Trophoblast cell (in vitro differentiated cells and primary cell): ENCODE data around the gene H2BK1.

ENCODE experiments used
- DNase-seq, 2 donors: peaks; one replicate each; pipeline ENCODE4 v3.0.0-alpha.2; 2016
- H2AFZ ChIP-seq: 2 replicates; pipeline ENCODE4 v1.6.1; 2013; ENCODE audit warnings: low read length, moderate library complexity, mild to moderate bottlenecking; ENCODE audit not compliant: insufficient read depth, poor library complexity
- H2AK5ac ChIP-seq: 2 replicates; pipeline ENCODE4 v1.6.1; 2013; ENCODE audit warnings: mild to moderate bottlenecking, low read length
- H2BK120ac ChIP-seq: 2 replicates; pipeline ENCODE4 v1.6.1; 2013; ENCODE audit warnings: low read length, mild to moderate bottlenecking, moderate library complexity; ENCODE audit not compliant: insufficient read depth, poor library complexity
- H2BK12ac ChIP-seq: 2 replicates; pipeline ENCODE4 v1.6.1; 2013; ENCODE audit warnings: mild to moderate bottlenecking, low read length, moderate library complexity
- H2BK5ac ChIP-seq: 2 replicates; pipeline ENCODE4 v1.6.1; 2013; ENCODE audit warnings: low read length, low read depth, moderate library complexity, mild to moderate bottlenecking; ENCODE audit not compliant: poor library complexity
- H3K14ac ChIP-seq: 2 replicates; pipeline ENCODE4 v1.6.1; 2013; ENCODE audit warnings: mild to moderate bottlenecking, low read length
- H3K18ac ChIP-seq: 2 replicates; pipeline ENCODE4 v1.6.1; 2013; ENCODE audit warnings: mild to moderate bottlenecking, low read length
- H3K23ac ChIP-seq: 2 replicates; pipeline ENCODE4 v1.6.1; 2013; ENCODE audit warnings: low read length
- H3K27ac ChIP-seq: 2 replicates; pipeline ENCODE4 v1.5.1; 2013; ENCODE audit warnings: low read depth, mild to moderate bottlenecking, inconsistent platforms, low read length, moderate library complexity
- H3K27me3 ChIP-seq: 2 replicates; pipeline ENCODE4 v1.6.1; 2013; ENCODE audit warnings: inconsistent platforms, mild to moderate bottlenecking, low read length, moderate library complexity; ENCODE audit not compliant: insufficient read depth
- H3K36me3 ChIP-seq, 2 experiments: 1 replicate in 1 of 2; 2 replicates in 1 of 2; pipeline ENCODE4 v1.6.1; 2013; ENCODE audit warnings: low read length in 2 of 2, mild to moderate bottlenecking in 2 of 2, moderate library complexity in 1 of 2; ENCODE audit not compliant: insufficient read depth in 2 of 2, control insufficient read depth in 1 of 2
- H3K4ac ChIP-seq: 2 replicates; pipeline ENCODE4 v1.6.1; 2013; ENCODE audit warnings: low read depth, mild to moderate bottlenecking, low read length, moderate library complexity
- H3K4me1 ChIP-seq, 2 experiments: 1 replicate in 1 of 2; 2 replicates in 1 of 2; pipeline ENCODE4 v1.6.1; 2013; ENCODE audit warnings: low read length in 2 of 2, mild to moderate bottlenecking in 2 of 2, moderate library complexity in 1 of 2; ENCODE audit not compliant: insufficient read depth in 2 of 2, control insufficient read depth in 1 of 2
- H3K4me2 ChIP-seq: 2 replicates; pipeline ENCODE4 v1.6.1; 2013; ENCODE audit warnings: inconsistent platforms, mild to moderate bottlenecking, low read length, moderate library complexity
- H3K4me3 ChIP-seq: 2 replicates; pipeline ENCODE4 v1.5.1; 2013; ENCODE audit warnings: mild to moderate bottlenecking, low read depth, low read length, inconsistent platforms
- H3K79me1 ChIP-seq: one replicate; pipeline ENCODE4 v1.6.1; 2013; ENCODE audit warnings: low read length
- H3K79me2 ChIP-seq: 2 replicates; pipeline ENCODE4 v1.6.1; 2013; ENCODE audit warnings: low read length, mild to moderate bottlenecking; ENCODE audit not compliant: control insufficient read depth, insufficient read depth, poor library complexity
- H3K9ac ChIP-seq: 2 replicates; pipeline ENCODE4 v1.6.1; 2013; ENCODE audit warnings: mild to moderate bottlenecking, low read length
- H3K9me3 ChIP-seq: 2 replicates; pipeline ENCODE4 v1.6.1; 2013; ENCODE audit warnings: low read depth, mild to moderate bottlenecking, control low read depth, inconsistent platforms, low read length; ENCODE audit not compliant: insufficient read depth
- H4K12ac ChIP-seq: 2 replicates; pipeline ENCODE4 v1.6.1; 2013; ENCODE audit warnings: low read depth, mild to moderate bottlenecking, low read length, moderate library complexity
- H4K8ac ChIP-seq: 2 replicates; pipeline ENCODE4 v1.6.1; 2013; ENCODE audit warnings: low read depth, mild to moderate bottlenecking, low read length, moderate library complexity
- H4K91ac ChIP-seq: one replicate; pipeline ENCODE4 v1.6.1; 2013; ENCODE audit warnings: low read depth, mild to moderate bottlenecking, low read length, moderate library complexity
- WGBS: extraction: QIAGEN DNeasy Blood & Tissue Kit; methylation state at CpG from one replicate; pipeline ENCODE4 v1.1.7; 2013; ENCODE audit warnings: missing lambda C conversion rate; ENCODE audit not compliant: insufficient read length, insufficient coverage; ENCODE audit errors: extremely low coverage; 5-methylcytosine and 5-hydroxymethylcytosine counted together

The H2BK1 gene

GRCh38 chr7:151235091-151235787 is 25.0 kb upstream of the H2BK1 start:
- no peak overlapping the region for H3K4ac ChIP-seq
- no peak overlapping the region for H3K14ac ChIP-seq
- H3K36me3 ChIP-seq: peaks cover 48 to 50% of the 10 kb centered on the region in 2 experiments

DNA sequence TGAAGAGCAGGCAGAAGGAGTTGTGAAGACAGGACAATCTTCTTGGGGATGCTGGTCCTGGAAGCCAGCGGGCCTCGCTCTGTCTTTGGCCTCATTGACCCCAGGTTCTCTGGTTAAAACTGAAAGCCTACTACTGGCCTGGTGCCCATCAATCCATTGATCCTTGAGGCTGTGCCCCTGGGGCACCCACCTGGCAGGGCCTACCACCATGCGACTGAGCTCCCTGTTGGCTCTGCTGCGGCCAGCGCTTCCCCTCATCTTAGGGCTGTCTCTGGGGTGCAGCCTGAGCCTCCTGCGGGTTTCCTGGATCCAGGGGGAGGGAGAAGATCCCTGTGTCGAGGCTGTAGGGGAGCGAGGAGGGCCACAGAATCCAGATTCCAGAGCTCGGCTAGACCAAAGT is 23.5 kb upstream of the H2BK1 start:
- DNase-seq: no peak
- no CpG with 5 or more reads among the region's 9 CpGs for WGBS
- H3K9me3 ChIP-seq: peaks cover 4% of the 10 kb centered on the region
- peak overlapping the region; percentile 30 for H3K4ac ChIP-seq
- H3K4me3 ChIP-seq: no peak overlapping the region
- H3K79me1 ChIP-seq: peaks cover 6% of the 10 kb centered on the region
- H3K18ac ChIP-seq: no peak overlapping the region
- H4K91ac ChIP-seq: no peak overlapping the region
- peaks cover 4 to 10% of the 10 kb centered on the region in 2 experiments for H3K4me1 ChIP-seq
- H4K8ac ChIP-seq: no peak overlapping the region
- peak overlapping the region; percentile 86 for H3K4me2 ChIP-seq
- H2BK120ac ChIP-seq: no peak overlapping the region
- no peaks in the 10 kb centered on the region for H3K27me3 ChIP-seq
- no peak overlapping the region for H2BK12ac ChIP-seq
- H3K79me2 ChIP-seq: peaks cover 11% of the 10 kb centered on the region
- no peak overlapping the region for H2BK5ac ChIP-seq
- no peak overlapping the region for H3K27ac ChIP-seq
- H4K12ac ChIP-seq: no peak overlapping the region
- no peak overlapping the region for H3K9ac ChIP-seq
- H3K36me3 ChIP-seq: peaks cover 35 to 42% of the 10 kb centered on the region in 2 experiments
- H3K14ac ChIP-seq: no peak overlapping the region
- no peak overlapping the region for H2AFZ ChIP-seq
- no peak overlapping the region for H2AK5ac ChIP-seq
- no peak overlapping the region for H3K23ac ChIP-seq

More at GRCh38 chr7:151235091-151235787, 25.0 kb upstream of the H2BK1 start:
- Histone ChIP-seq H2BK5ac (no peak overlapping the region), H3K27ac (no peak overlapping the region), H3K23ac (no peak overlapping the region), H2AK5ac (no peak overlapping the region), H3K4me3 (peak overlapping the region; percentile 6), H3K79me2 (peaks cover 11% of the 10 kb centered on the region), H2AFZ (no peak overlapping the region), H3K9ac (no peak overlapping the region), H2BK120ac (no peak overlapping the region), H3K27me3 (no peaks in the 10 kb centered on the region), H3K4me2 (no peak overlapping the region), H4K91ac (no peak overlapping the region), H4K12ac (no peak overlapping the region), H3K18ac (no peak overlapping the region), H2BK12ac (no peak overlapping the region), H3K79me1 (peaks cover 6% of the 10 kb centered on the region), H4K8ac (no peak overlapping the region), H3K9me3 (peaks cover 4% of the 10 kb centered on the region), H3K4me1 (peaks cover 4 to 10% of the 10 kb centered on the region in 2 experiments)
- no CpG with 5 or more reads among the region's 28 CpGs for WGBS
- no peak for DNase-seq

DNA sequence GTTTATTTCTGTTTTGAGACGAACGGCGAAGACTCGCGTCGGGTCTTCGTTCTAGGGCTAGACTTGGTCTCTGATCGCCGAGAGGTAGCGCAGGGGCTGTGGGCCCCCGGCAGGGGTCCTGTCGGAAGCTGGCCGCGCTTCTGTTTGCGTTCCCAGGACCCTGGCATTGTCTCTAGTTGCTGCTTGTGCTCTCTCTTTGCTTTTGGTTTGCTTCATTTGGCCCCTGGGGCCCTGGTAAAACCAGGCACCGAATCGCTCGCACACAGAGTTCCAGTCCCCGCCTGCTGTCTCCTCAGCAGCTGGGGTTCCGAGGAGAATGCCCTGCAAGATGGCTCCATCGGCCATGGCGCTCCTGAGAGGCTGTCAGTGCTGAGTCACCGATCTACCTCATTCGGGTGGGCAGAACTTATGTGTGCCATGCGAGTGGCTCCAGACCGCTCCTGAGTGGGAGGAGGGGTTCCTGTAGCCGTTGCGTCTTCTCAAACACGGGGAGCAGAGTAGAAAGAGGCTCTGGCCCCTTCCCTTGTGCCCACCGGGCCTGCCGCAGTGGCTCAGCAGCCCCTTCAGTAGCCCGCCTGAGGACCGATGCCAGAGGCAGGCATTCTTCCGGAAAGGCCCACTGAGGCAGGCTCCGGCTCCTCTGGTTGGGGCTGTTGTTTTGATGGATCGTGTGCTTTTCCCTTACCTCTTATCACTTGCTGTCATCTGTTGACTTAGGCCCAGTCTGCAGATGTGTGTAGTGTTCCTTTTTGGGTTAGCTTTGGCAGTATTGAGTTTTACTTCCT is 22.8 kb upstream of the H2BK1 start:
- Histone ChIP-seq H4K8ac (peak overlapping the region; percentile 86), H3K23ac (no peak overlapping the region), H3K79me2 (peaks cover 11% of the 10 kb centered on the region), H3K79me1 (peaks cover 6% of the 10 kb centered on the region), H3K14ac (peak overlapping the region; percentile 92), H3K27ac (no peak overlapping the region), H2AFZ (peak overlapping the region; percentile 67), H2BK120ac (peak overlapping the region; percentile 57), H3K4ac (peak overlapping the region; percentile 91), H3K9ac (peak overlapping the region; percentile 87), H3K4me1 (peaks cover 4 to 10% of the 10 kb centered on the region in 2 experiments), H3K4me2 (peak overlapping the region; percentile 86), H2BK12ac (no peak overlapping the region), H4K91ac (peak overlapping the region; percentile 91), H2AK5ac (peak overlapping the region; percentile 75), H2BK5ac (no peak overlapping the region), H3K9me3 (peaks cover 4% of the 10 kb centered on the region), H3K27me3 (no peaks in the 10 kb centered on the region), H3K18ac (peak overlapping the region; percentile 85), H3K36me3 (peaks cover 29 to 36% of the 10 kb centered on the region in 2 experiments), H3K4me3 (peak overlapping the region; percentile 87), H4K12ac (peak overlapping the region; percentile 44)
- no CpG with 5 or more reads among the region's 36 CpGs for WGBS
- peak in 1 of 2 donors; percentile 29 for DNase-seq

DNA sequence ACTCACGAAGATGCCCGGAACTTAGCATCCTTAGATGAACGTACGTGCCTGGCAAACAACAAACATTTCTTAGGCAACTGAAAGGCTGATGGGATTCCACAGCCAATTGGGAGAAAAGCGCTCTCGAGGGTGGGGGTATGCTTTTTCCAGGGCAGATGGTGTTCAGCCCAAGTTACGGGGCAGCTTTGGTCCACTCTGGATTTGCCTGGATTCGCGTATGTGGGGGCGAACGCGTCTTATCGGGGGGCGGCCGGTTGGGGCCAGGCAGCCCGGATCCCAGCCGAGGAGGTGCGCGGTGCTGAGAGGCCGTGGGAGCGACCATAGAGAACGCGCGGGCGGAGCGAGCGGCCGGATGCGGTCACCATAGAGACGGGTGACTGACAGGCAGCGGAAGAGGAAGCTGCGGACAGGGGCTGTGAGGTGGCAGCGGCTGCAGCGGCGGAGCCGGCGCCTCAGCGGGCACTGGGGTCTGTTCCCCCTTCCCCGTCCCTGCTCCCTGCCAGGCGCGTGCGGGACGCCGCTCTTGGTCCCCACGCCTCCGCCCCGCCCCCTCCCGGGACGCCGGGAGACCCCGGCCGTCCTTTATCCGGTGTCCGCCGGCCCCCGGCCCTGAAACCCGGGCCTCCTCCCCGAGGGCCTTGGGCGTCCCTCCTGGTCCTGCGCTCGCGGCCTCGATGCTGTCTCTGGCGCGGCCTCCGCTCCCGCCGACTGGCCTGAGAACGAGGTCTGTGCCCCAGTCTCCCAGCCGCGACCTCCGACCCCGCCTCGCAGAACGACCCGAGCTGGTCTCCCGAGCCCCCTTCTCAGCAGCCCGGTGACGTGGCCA is 22.0 kb upstream of the H2BK1 start, which contains the start of gene CHPF2:
Gene CHPF2, plus strand, starts transcription at position 393 of the 826 bp plus-strand sequence. CDS start 1,529 bp downstream, outside the sequence.
- Histone ChIP-seq H3K14ac (peak within 1 kb of the TSS; percentile 92), H4K8ac (peak within 1 kb of the TSS; percentile 86), H3K4ac (peak within 1 kb of the TSS; percentile 91), H3K4me2 (peak within 1 kb of the TSS; percentile 86), H3K23ac (no peak within 1 kb of the TSS), H3K18ac (peak within 1 kb of the TSS; percentile 85), H3K79me1 (peaks cover 9% of the 10 kb centered on the region), H3K27ac (no peak within 1 kb of the TSS), H3K4me3 (peak within 1 kb of the TSS; percentile 87), H2BK120ac (peak within 1 kb of the TSS; percentile 57), H3K9me3 (peaks cover 4% of the 10 kb centered on the region), H3K4me1 (peaks cover 4 to 10% of the 10 kb centered on the region in 2 experiments), H4K12ac (peak within 1 kb of the TSS; percentile 44), H3K36me3 (peaks cover 21 to 28% of the 10 kb centered on the region in 2 experiments), H3K79me2 (peaks cover 11% of the 10 kb centered on the region), H3K27me3 (no peaks in the 10 kb centered on the region), H2AK5ac (peak within 1 kb of the TSS; percentile 75), H3K9ac (peak within 1 kb of the TSS; percentile 87), H4K91ac (peak within 1 kb of the TSS; percentile 91), H2BK5ac (no peak within 1 kb of the TSS), H2AFZ (peak within 1 kb of the TSS; percentile 68), H2BK12ac (no peak within 1 kb of the TSS)
- WGBS: no CpG with 5 or more reads among the region's 79 CpGs
- DNase-seq: peak; percentile 66 to 79
